GM10266 (cell line): ENCODE data around the gene ELAVL1.
A peak's percentile ranks its signal among the peaks of the same experiment; 100 is the strongest.

ENCODE experiments used
- DNase-seq: peaks from one replicate; pipeline ENCODE4 v3.0.0; 2012; ENCODE audit errors: extremely low spot score
- CTCF ChIP-seq: IDR thresholded peaks from 2 replicates; pipeline ENCODE4 v1.5.1; 2012; ENCODE audit warnings: mild to moderate bottlenecking, low read depth; ENCODE audit not compliant: control insufficient read depth, insufficient read depth; ENCODE audit errors: missing control alignments

The ELAVL1 gene

GRCh38 chr19:8017808-8018207, 12.4 kb upstream of the ELAVL1 start:
- TF ChIP-seq CTCF, result peak; percentile 72
- peak; percentile 72 for DNase-seq

DNA sequence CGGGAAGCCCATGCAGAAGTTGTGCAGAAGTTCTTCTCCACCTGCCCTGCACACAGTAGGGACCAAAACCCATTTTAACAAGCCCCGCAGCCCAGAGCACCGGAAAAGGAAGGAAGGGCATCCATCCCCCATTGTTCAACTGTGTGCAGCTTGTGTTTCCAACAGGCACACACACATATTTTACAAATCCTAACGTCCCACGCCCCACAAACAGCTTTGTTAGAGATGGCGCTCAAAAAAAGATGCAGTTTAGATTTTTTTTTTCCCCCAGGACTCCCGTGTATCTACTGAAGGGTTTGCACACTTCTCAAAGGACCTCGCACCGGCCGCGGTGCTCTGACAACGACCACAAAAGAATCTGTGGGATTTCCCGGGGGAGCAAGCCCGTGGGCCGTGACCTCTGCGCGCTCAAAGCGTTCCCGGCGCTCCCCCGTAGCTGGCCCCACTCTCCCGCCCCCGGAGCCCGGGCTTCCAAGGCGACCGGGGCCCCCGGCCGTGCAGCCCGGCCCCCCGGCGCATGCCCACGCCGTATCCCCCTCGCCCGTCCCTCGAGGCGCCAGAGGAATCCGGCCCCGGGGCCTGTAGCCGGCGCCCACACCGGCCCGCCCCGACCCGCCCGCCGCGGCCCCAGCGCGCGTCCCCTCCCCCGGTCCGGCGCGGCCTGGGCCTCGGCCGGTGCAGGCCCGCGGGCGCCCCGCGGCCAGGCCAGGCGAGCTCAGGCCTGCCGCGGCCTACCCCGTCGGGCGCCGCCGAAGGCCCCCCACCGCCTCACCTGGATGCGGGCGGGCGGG, 523 bp downstream of the ELAVL1 start:
- DNase-seq, result peak; percentile 60
- TF ChIP-seq CTCF, result no peak

DNA sequence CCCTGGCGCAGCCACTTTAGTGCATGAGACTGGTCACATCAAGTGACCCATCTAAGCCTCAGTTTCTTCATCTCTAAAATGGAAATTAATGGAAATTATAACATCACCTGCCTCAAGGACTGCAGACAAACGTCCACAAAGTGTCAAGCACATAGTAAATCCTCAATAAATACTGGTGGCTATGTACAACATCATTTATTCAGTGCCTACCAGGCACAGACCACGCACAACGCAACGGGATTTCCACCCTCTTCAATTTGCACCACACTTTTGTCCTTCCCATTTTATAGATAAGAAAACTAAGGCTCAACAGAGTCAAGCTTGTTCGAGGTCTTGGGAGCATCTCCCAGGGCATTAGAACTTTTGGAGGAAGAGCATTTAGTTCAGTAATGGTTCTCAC, 1.4 kb downstream of the ELAVL1 start:
- no peak for TF ChIP-seq CTCF
- no peak for DNase-seq

GRCh38 chr19:8001995-8002849, 3.2 kb downstream of the ELAVL1 start:
- peak; percentile 99 for TF ChIP-seq CTCF
- DNase-seq, result peak; percentile 89

- no peak for DNase-seq
These were observed 3.8 kb downstream of the ELAVL1 start for GRCh38 chr19:8001651-8001994.

GRCh38 chr19:8000298-8001038, 5.0 kb downstream of the ELAVL1 start:
- TF ChIP-seq CTCF, result no peak

More at GRCh38 chr19:8001651-8001994, 3.8 kb downstream of the ELAVL1 start:
- TF ChIP-seq CTCF, result no peak

More at GRCh38 chr19:8000298-8001038, 5.0 kb downstream of the ELAVL1 start:
- DNase-seq, result no peak
